ENCODE results near the gene CLCN7. TPM values are rescaled to one million over a fixed set of nuclear protein-coding genes. Genes with fewer than 3 reads are reported as not detected.

Gene CLCN7
- total and polyA plus RNA-seq, 9 of the 15 experiments (the other 6 are each of a cell fraction or from before 2014, with no cell fraction given): 0.06 to 126 (median 18.7) TPM

GRCh38 chr16:1464196-1464893 is 10.5 kb downstream of the CLCN7 start (continued):
- TF ChIP-seq MAFK (IDR thresholded peaks at IDR 0.05; ENCODE audit: low read length): no peak
- no peak for TF ChIP-seq RUNX1 (IDR thresholded peaks at IDR 0.05; ENCODE audit: low read depth)
- TF ChIP-seq TRIM28 (IDR thresholded peaks at IDR 0.05): no peak
- TF ChIP-seq ZFP91 (CRISPR knock-in tag; IDR thresholded peaks at IDR 0.05): no peak
- no peak for TF ChIP-seq ZNF431 (CRISPR knock-in tag; IDR thresholded peaks at IDR 0.05)
- no peak for TF ChIP-seq POLR3A (IDR thresholded peaks at IDR 0.05; ENCODE audit: borderline replicate concordance, extremely low read depth, insufficient read depth, insufficient read length)
- no peak for TF ChIP-seq SAFB (IDR thresholded peaks at IDR 0.05; ENCODE audit: borderline replicate concordance, low read depth, low read length)
- no peak for TF ChIP-seq ETS1 (conservative IDR thresholded peaks at IDR 0.05; ENCODE audit: control insufficient read depth, low read depth, low read length)

Measured in K562 (cell line).